Peyer's patch (tissue), 4 donors: ENCODE results near the gene RABL6.

Source experiments
- CTCF ChIP-seq, 6 experiments: fragments of 450-650 bp in 4 of 6; fragments of 200-600 bp in 2 of 6; sonication (generic) in 1 of 6; IDR thresholded peaks; one replicate each; pipeline ENCODE4 v1.5.1; 2017 to 2019; ENCODE audit warnings: antibody characterized with exemption in 6 of 6, mild to moderate bottlenecking in 3 of 6, moderate library complexity in 1 of 6
- POLR2A ChIP-seq, 2 donors: fragments of 450-650 bp; IDR thresholded peaks; one replicate each; pipeline ENCODE4 v1.5.1; 2017; ENCODE audit warnings: antibody characterized with exemption in 2 of 2, mild to moderate bottlenecking in 2 of 2, moderate library complexity in 2 of 2

GRCh38 chr9:136794281-136794999 lies 13.3 kb upstream of the RABL6 start:
- TF ChIP-seq CTCF (IDR thresholded peaks at IDR 0.05) (no peak), POLR2A (IDR thresholded peaks at IDR 0.05) (no peak)
